OCI-LY3 (cell line): ENCODE data around the gene SYNE2.

Experiments used
- H2AFZ ChIP-seq: fragments of 200-600, 300-600 bp; shearing (Covaris generic); 2 replicates; pipeline ENCODE4 v1.6.0; 2014; ENCODE audit warnings: antibody characterized with exemption, low read depth, low read length
- H3K27ac ChIP-seq: fragments of 200-600, 300-600 bp; sonication (generic); 2 replicates; pipeline ENCODE4 v1.5.1; 2014; ENCODE audit warnings: mild to moderate bottlenecking, low read length, moderate library complexity, mixed read lengths
- H3K27me3 ChIP-seq: fragments of 200-600, 300-600 bp; sonication (generic); 2 replicates; pipeline ENCODE4 v1.6.1; 2014; ENCODE audit warnings: low read depth, low read length, mixed read lengths
- H3K36me3 ChIP-seq: fragments of 200-600, 300-600 bp; sonication (generic); replicated peaks from 2 replicates; pipeline ENCODE3; 2014; ENCODE audit warnings: low read depth, low read length, mixed read lengths
- H3K4me1 ChIP-seq: fragments of 300-600, 200-600 bp; sonication (generic); 2 replicates; pipeline ENCODE4 v1.6.1; 2014; ENCODE audit warnings: low read length, mixed read lengths
- H3K4me2 ChIP-seq: fragments of 200-600, 300-600 bp; sonication (generic); 2 replicates; pipeline ENCODE4 v1.6.1; 2014; ENCODE audit warnings: low read length, mixed read lengths
- H3K4me3 ChIP-seq: fragments of 300-600, 200-600 bp; sonication (generic); 2 replicates; pipeline ENCODE4 v1.5.1; 2014; ENCODE audit warnings: antibody characterized with exemption, mild to moderate bottlenecking, low read length, moderate library complexity
- H3K79me2 ChIP-seq: fragments of 300-600, 200-600 bp; shearing (Covaris generic); 2 replicates; pipeline ENCODE4 v1.6.1; 2014; ENCODE audit warnings: mild to moderate bottlenecking, low read length, mixed read lengths
- H3K9ac ChIP-seq: fragments of 300-600, 200-600 bp; shearing (Covaris generic); 2 replicates; pipeline ENCODE4 v1.6.0; 2014; ENCODE audit warnings: mild to moderate bottlenecking, low read length, moderate library complexity
- H3K9me3 ChIP-seq: fragments of 200-600, 300-600 bp; shearing (Covaris generic); 2 replicates; pipeline ENCODE4 v1.6.1; 2014; ENCODE audit warnings: low read length, mixed read lengths; ENCODE audit not compliant: insufficient read depth
- H4K20me1 ChIP-seq: fragments of 200-600, 300-600 bp; sonication (generic); 2 replicates; pipeline ENCODE4 v1.6.1; 2016; ENCODE audit warnings: low read length, mixed read lengths; ENCODE audit not compliant: insufficient read depth
- CTCF ChIP-seq: fragments of 200-600, 300-600 bp; sonication (generic); IDR thresholded peaks from 2 replicates; pipeline ENCODE4 v1.5.1; 2014; ENCODE audit warnings: antibody characterized with exemption, low read length, low read depth
- EZH2phosphoT487 ChIP-seq: fragments of 200-600 bp; shearing (Covaris generic); IDR thresholded peaks from 2 replicates; pipeline ENCODE4 v1.6.1; 2018; ENCODE audit warnings: antibody characterized with exemption, mixed run types, low read depth

The SYNE2 gene

GRCh38 chr14:64229489-64229888 is 376.7 kb downstream of the SYNE2 start:
- no peak overlapping the region for H3K4me2 ChIP-seq
- no peak for TF ChIP-seq EZH2phosphoT487
- no peak for TF ChIP-seq CTCF
- no peak overlapping the region for H3K4me3 ChIP-seq
- H3K9me3 ChIP-seq, result no peaks in the 10 kb centered on the region
- H3K27me3 ChIP-seq, result peaks cover 8% of the 10 kb centered on the region
- H3K4me1 ChIP-seq, result peaks cover 27% of the 10 kb centered on the region
- no peaks in the 10 kb centered on the region for H4K20me1 ChIP-seq
- no peak overlapping the region for H2AFZ ChIP-seq
- H3K36me3 ChIP-seq, result no peaks in the 10 kb centered on the region
- no peak overlapping the region for H3K27ac ChIP-seq
- no peak overlapping the region for H3K9ac ChIP-seq
- no peaks in the 10 kb centered on the region for H3K79me2 ChIP-seq

- H3K4me1 ChIP-seq, result peaks cover 52% of the 10 kb centered on the region
- no peak overlapping the region for H3K9ac ChIP-seq
- no peak overlapping the region for H3K27ac ChIP-seq
- H3K79me2 ChIP-seq, result no peaks in the 10 kb centered on the region
- peak overlapping the region; percentile 11 for H3K4me2 ChIP-seq
- H3K36me3 ChIP-seq, result no peaks in the 10 kb centered on the region
- no peak for TF ChIP-seq CTCF
- no peak for TF ChIP-seq EZH2phosphoT487
- no peaks in the 10 kb centered on the region for H3K9me3 ChIP-seq
- H3K27me3 ChIP-seq, result peaks cover 8% of the 10 kb centered on the region
- no peak overlapping the region for H3K4me3 ChIP-seq
- H2AFZ ChIP-seq, result no peak overlapping the region
- no peaks in the 10 kb centered on the region for H4K20me1 ChIP-seq
These were observed 379.5 kb downstream of the SYNE2 start for GRCh38 chr14:64232095-64232838.

GRCh38 chr14:64232944-64233343 is 380.1 kb downstream of the SYNE2 start:
- Histone ChIP-seq H4K20me1 (no peaks in the 10 kb centered on the region), H3K9me3 (no peaks in the 10 kb centered on the region), H3K9ac (no peak overlapping the region), H3K4me1 (peaks cover 55% of the 10 kb centered on the region), H2AFZ (no peak overlapping the region), H3K79me2 (no peaks in the 10 kb centered on the region), H3K4me2 (peak overlapping the region; percentile 11), H3K27ac (no peak overlapping the region), H3K4me3 (no peak overlapping the region), H3K27me3 (peaks cover 8% of the 10 kb centered on the region), H3K36me3 (no peaks in the 10 kb centered on the region)
- TF ChIP-seq CTCF, result no peak

- Histone ChIP-seq H3K4me2 (peak overlapping the region; percentile 93), H3K36me3 (no peaks in the 10 kb centered on the region), H3K4me3 (0 out of 2 replicates have a peak overlapping the region, but pooled peaks have one; percentile 70), H3K9me3 (no peaks in the 10 kb centered on the region), H3K9ac (no peak overlapping the region), H3K79me2 (no peaks in the 10 kb centered on the region), H2AFZ (no peak overlapping the region), H3K27me3 (peaks cover 8% of the 10 kb centered on the region), H3K27ac (no peak overlapping the region), H4K20me1 (no peaks in the 10 kb centered on the region), H3K4me1 (peaks cover 55% of the 10 kb centered on the region)
- TF ChIP-seq EZH2phosphoT487 (no peak), CTCF (no peak)
These were observed 380.9 kb downstream of the SYNE2 start for GRCh38 chr14:64233531-64234190.
